NCI-H2196 (cell line): Measurements from ENCODE around the gene TBC1D2B.
"Not testable (repeated sequence)": the region's sequence is repeated elsewhere in the genome, so short reads cannot be mapped to it uniquely, and the experiment has no call there.

Source experiments
- DNase-seq: peaks from one replicate; lab custom pipeline; 2025; ENCODE audit not compliant: unreplicated experiment; lab: John Stamatoyannopoulos, UW

TBC1D2B gene

GRCh38 chr15:77992356-77993222, 84.9 kb downstream of the TBC1D2B start:
- DNase-seq: no peak

GRCh38 chr15:77991658-77992201, 85.8 kb downstream of the TBC1D2B start:
- not testable (repeated sequence) for DNase-seq

GRCh38 chr15:77991029-77991406, 86.5 kb downstream of the TBC1D2B start:
- DNase-seq: no peak

GRCh38 chr15:77989296-77990143, 88.0 kb downstream of the TBC1D2B start:
- DNase-seq: no peak

DNA sequence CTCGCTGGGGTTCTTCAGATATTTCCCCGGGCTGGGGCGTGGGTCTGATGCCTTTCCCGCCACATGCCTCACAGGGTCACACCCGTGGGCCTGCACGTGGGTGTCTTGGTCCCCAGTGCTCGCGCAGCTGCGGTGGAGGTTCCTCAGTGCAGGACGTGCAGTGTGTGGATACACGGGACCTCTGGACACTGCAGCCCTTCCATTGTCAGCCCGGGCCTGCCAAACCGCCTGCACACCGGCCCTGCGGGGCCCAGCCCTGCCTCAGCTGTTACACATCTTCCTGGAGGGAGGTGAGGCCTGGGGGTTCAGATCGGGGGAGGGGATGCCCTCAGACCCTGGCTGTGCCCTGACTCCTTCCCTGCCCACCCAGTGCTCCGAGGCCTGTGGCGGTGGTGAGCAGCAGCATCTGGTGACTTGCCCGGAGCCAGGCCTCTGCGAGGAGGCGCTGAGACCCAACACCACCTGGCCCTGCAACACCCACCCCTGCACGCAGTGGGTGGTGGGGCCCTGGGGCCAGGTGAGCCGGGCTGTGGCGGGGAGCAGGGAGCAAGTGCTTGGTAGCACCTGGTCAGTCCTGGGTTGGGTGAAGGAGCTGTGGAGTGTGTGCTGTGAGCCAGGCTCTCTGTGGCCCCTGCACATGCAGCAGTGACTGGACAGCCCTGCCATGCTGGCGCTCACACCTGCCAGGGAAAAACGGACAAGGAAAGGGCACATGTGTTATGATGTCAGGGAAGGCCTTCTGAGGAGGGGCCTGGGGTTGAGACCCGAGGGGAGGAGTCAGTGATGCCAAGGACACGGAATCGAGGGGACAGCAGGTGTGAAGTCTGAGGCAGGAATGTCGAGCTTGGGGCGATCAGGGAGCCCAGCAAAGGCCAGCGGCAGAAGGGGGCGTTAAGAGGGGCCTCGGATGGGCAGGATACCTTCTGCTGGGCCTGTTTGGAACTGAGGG, 88.9 kb downstream of the TBC1D2B start:
- no peak for DNase-seq

DNA sequence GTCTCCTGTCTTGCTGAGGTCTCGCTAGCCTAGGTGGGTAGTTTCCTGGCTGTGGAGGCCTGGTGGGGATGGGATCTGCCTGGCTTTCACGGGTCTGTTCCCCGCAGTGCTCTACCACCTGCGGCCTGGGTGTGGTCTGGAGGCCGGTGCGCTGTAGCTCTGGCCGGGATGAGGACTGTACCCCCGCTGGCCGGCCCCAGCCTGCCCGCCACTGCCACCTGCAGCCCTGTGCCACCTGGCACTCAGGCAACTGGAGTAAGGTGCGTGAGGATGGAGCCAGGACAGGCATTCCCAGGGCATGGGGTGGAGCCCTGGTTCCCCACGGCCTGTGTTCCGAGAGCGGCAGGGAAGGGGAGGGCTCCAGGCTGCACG, 89.8 kb downstream of the TBC1D2B start:
- DNase-seq: not testable (repeated sequence)

DNA sequence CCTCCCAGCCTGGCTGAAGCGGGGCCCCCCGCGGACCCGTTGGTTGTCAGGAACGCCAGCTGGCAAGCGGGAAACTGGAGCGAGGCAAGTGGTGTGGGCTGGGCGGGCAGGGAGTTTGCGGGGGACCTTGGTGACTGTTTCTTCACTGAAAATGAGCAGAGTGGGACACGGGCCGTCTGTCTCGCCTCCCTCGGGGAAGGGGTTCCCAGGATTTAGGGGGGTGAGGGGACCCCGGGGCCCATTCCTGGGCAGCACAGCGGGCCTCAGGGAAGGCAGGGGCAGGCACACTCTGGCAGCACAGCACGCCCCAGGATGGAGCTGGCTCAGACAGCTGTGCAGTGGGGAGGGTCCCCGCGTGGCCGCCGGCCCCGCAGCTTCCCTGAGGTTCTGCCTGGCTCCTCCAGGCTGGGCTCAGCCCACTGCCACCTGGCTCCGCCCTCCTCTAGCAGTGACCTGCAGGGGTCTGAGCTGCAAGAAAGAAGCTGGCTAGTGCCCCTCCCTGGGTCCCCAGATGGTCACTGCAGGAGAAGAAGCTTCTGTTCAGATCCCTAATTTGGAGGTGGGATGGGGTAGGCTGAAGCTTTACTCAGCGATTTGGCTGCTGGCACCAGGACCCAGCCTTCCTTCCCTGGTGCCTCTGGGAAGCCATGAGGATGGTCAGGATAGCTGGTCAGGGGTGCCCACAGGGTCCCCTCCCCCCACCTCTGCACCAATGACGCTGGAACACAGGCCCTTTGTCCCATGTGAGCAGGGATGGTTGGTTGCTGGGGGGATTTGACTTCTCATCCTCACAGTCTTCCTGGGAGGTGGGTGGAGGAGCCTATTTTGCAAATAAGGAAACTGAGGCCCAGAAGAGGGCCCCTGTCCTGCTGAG, 90.4 kb downstream of the TBC1D2B start:
- no peak for DNase-seq

GRCh38 chr15:77985931-77986480, 91.5 kb downstream of the TBC1D2B start:
- DNase-seq: no peak

GRCh38 chr15:77985031-77985930, 92.2 kb downstream of the TBC1D2B start:
- no peak for DNase-seq

DNA sequence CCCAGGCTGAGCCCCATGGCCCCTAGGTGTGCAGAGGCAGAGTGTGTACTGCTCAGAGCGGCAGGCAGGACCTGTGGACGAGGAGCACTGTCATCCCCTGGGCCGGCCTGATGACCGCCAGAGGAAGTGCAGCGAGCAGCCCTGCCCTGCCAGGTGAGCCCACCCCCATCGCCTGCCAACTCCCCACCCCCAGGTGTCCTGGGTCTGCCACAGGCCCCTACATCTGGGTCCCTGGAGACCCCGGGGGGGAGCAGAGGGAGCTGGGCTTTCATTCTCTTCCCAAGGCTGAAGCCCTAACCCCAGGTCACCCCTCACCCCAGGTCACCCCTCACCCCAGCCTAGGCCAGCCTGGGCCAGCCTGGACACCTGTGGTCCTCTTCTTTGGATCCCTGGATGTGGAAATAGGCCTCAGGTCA, 93.1 kb downstream of the TBC1D2B start:
- DNase-seq: no peak

GRCh38 chr15:77983708-77984445, 93.6 kb downstream of the TBC1D2B start:
- DNase-seq: no peak

- no peak for DNase-seq
These were observed 94.3 kb downstream of the TBC1D2B start for GRCh38 chr15:77983091-77983707.

DNA sequence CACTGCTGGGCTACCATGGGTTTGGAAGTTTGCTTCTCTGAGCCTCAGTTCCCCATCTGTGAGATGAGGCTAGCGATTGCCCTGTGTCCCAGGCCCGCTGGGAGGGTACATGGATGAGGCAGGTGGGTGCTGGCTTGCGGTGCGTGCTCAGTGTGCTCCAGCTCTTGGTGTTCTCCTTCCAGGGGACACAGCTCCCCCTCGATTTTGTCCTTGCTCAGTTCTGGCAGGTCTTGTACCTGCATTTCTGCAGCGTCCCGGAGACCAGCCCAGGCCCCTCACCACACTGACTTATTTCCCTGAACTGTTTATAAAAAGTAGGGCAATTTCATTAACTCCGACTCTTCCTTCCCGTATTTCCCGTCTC, 95.4 kb downstream of the TBC1D2B start:
- DNase-seq: no peak

- no peak for DNase-seq
These were observed 96.0 kb downstream of the TBC1D2B start for GRCh38 chr15:77981281-77982126.

DNA sequence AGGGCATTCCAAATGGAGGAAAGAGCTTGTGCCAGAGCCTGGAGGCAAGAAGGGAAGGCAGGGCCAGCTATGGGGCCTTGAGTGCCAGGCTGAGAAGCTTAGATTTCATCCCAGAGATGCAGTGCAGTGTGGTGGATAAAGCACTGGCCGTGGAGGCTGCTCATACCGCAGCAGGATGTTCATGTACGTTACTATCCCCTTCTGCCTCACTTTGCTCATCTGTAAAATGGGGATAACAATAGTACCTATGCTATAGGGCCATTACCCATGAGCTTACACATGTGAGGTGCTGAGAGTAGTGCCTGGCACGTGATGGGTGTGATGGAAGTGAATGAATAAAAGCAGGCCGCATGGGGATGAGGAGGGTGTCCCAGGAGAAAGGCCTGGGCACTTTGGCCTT, 96.8 kb downstream of the TBC1D2B start:
- DNase-seq: not testable (repeated sequence)

GRCh38 chr15:77980098-77980497, 97.4 kb downstream of the TBC1D2B start:
- DNase-seq: no peak
